LNCAP (cell line): ENCODE measurements around the gene CACNA1C.

Source experiments
- CTCF ChIP-seq: fragments of 450-650 bp; IDR thresholded peaks from 2 replicates; pipeline ENCODE4 v1.5.1; 2017; ENCODE audit warnings: mild to moderate bottlenecking

Gene CACNA1C

DNA sequence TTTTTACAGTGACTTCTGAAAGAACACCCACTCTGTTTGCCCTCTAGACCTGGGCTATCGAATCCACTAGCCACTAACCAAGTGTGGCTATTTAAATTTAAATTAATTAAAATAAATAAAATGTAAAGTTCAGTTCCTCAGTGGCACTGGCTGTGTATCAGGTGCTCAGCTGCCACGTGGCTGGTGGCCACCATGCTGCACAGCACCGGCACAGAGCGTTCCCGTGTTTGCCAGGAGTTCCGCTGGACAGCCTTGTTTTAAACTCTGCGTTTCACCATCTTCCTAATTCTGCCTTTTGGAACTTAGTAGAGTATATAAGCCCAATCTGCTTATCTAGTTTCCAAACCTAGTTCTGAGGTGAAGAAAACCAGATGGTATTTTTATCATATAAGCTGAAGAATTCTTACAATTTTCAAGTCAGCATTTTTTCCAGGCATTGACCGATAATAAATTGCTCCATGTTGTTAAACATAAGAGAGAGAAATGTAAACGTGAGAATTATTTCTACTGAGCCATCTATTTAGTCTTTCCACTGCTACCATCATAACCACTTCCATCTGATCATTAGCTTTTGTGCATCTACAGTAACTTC lies 339.0 kb downstream of the CACNA1C start:
- TF ChIP-seq CTCF: no peak

DNA sequence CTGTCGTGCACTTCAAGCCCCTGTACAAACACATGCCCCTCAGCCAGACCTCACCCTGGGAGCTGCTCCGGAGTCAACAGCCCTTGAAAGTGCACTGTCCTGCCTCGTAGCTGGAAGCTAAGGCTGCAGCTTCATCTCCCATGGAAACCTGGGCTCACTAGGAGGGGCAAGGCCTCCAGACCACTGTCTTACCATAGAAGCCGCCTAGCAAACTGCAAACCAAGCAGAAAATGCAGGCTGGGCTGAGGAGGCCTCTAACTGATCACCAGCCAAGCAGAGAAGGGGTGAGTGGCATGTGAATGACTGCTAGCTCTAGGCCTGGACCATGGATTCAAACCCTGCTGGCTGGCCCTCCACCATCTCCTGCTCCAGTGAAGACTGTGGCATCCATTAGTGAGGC lies 340.2 kb downstream of the CACNA1C start:
- no peak for TF ChIP-seq CTCF

GRCh38 chr12:2393996-2394395 lies 341.2 kb downstream of the CACNA1C start:
- no peak for TF ChIP-seq CTCF

DNA sequence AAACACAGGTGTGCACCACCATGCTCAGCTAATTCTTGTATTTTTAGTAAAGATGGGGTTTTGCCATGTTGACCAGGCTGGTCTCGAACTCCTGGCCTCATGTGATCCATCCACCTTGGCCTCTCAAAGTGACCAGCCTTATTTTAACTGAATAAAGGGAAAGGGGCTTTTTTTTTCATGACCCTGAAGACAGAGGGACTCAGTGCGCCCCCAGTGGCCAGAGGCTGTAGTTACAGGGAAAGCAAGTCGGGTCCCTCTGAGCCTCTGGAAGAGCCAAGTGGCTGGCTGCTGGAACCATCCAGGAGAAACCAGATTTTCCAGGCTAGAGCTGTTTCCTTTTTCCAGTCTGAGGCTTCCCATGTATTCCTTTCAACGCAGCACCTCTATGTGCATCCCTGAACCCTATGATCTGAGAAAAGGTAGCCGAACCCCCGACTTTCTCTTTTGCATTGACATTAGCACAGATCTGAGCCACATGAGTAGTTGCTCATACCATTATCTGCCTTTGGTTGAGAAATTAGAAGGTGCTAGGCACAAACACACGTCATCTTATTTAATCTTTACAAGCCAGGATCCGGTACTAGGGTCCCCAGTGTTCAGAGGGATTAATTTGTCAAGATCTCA lies 342.7 kb downstream of the CACNA1C start:
- peak; percentile 97 for TF ChIP-seq CTCF

DNA sequence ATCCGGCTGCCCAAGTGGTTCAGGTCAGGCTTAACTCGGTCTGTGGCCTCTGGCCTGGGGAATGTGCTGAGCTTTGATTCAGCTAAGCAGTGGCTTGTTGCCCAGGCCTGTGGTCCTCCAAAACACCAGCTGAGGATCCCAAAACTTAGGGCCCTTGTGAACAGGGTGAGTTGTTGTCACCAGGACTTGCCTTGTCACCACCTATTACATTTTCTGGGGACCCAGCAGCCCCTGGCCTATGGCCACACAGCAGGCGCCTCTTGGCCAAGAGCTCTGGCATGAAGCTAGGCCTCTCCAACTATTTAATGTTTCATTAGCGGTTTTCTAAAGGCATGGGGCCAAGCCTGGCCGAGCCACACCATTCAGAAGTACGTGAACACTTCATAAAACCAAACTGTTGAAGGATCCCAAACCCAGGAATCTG lies 343.7 kb downstream of the CACNA1C start:
- no peak for TF ChIP-seq CTCF

DNA sequence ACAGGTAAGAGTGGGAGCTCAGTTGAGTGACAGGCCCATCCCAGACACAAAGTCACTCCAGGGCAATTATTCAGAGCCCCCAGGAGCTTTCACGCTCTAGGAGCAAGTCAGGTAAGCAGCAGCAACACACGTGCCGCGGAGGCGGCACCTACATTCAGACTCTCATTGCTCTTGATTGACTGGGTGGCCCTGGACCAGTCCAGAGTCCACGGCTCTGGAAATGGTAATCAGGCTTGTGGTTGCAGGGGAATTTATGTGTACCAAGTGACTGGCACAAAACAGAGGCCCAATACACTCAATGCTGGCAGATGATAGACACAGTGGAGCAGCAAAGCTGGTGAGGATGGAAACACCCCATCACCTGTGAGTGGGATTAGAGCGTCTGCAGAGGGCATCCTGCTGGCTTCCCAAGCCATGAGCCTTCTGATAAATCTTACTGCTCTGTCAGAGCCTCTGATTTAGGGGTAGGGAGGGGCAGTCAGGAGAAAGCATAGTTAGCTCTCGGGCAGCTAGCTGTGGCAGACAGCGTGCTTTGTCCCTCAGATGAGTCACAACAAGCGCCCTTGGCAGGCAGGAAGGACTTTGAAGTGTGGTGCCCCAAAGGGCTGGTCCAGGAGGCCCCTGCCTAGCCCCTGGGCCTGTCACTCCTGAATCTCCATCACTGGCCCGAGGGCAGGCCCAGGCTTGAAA lies 344.7 kb downstream of the CACNA1C start:
- no peak for TF ChIP-seq CTCF

DNA sequence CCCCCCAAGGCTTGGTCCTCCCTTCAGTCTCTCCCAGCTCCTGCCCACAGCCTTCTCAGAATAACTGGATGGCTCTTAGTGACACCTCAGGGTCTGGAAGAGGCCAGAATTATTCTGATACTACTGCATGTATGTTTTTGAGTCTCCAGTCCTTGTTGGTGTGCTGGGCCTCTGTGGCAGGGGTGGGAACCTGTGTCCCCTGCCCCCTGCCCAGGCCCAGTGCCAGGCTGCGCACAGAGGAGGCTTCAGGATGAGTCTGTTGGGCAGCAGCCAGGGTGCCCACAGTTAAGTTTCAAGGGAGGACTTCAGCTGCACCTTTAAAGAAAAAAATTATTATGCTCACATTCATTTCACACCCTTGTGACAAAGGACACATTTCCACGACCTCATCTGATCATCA lies 348.3 kb downstream of the CACNA1C start:
- TF ChIP-seq CTCF: no peak
